Measurements from ENCODE around the gene PCDHGB6.
"Not testable (repeated sequence)": the region's sequence is repeated elsewhere in the genome, so short reads cannot be mapped to it uniquely, and the experiment has no call there.

The PCDHGB6 gene

GRCh38 chr5:141389153-141390042 is 18.4 kb upstream of the PCDHGB6 start:
- no peak for DNase-seq

GRCh38 chr5:141392429-141393198 is 15.2 kb upstream of the PCDHGB6 start, which contains the start of gene PCDHGA8:
Gene PCDHGA8 (plus strand): TSS chr5:141392633. CDS start chr5:141392814, 181 bp downstream.
- DNase-seq, result no peak

GRCh38 chr5:141393267-141393666 is 14.6 kb upstream of the PCDHGB6 start:
- DNase-seq, result no peak

- DNase-seq, result not testable (repeated sequence)
These were observed 13.2 kb upstream of the PCDHGB6 start for GRCh38 chr5:141394401-141395187.

- DNase-seq, result peak; percentile 53 to 75 (median 72)
These were observed 9.9 kb upstream of the PCDHGB6 start, which contains the start of gene PCDHGB5 for GRCh38 chr5:141397756-141398551. Gene PCDHGB5 (plus strand): TSS chr5:141397947. CDS start chr5:141398128, 181 bp downstream.

GRCh38 chr5:141398608-141399007 is 9.2 kb upstream of the PCDHGB6 start:
- DNase-seq, result no peak

- DNase-seq, result no peak
These were observed 8.1 kb upstream of the PCDHGB6 start for GRCh38 chr5:141399555-141400258.

- peak; percentile 34 to 47 (median 44) for DNase-seq
These were observed 5.1 kb upstream of the PCDHGB6 start, which contains the start of gene PCDHGA9 for GRCh38 chr5:141402553-141403243. Gene PCDHGA9 (plus strand): TSS chr5:141402778. CDS start chr5:141402953, 175 bp downstream.

- no peak for DNase-seq
These were observed 4.4 kb upstream of the PCDHGB6 start for GRCh38 chr5:141403387-141403786.

- no peak for DNase-seq
These were observed 1.9 kb downstream of the PCDHGB6 start for GRCh38 chr5:141409598-141410306.

- DNase-seq, result no peak
These were observed 3.8 kb downstream of the PCDHGB6 start for GRCh38 chr5:141411575-141411974.

GRCh38 chr5:141412854-141413539 is 5.2 kb downstream of the PCDHGB6 start, which contains the start of gene PCDHGA10:
Gene PCDHGA10 (plus strand): TSS chr5:141412987. CDS start chr5:141413176, 189 bp downstream.
- DNase-seq, result peak; percentile 77 to 79 (median 79)

GRCh38 chr5:141413540-141414069 is 5.8 kb downstream of the PCDHGB6 start:
- DNase-seq, result no peak

- not testable (repeated sequence) for DNase-seq
These were observed 6.9 kb downstream of the PCDHGB6 start for GRCh38 chr5:141414548-141415274.

- DNase-seq, result not testable (repeated sequence)
These were observed 7.4 kb downstream of the PCDHGB6 start for GRCh38 chr5:141415275-141415618.

GRCh38 chr5:141417494-141418172 is 9.8 kb downstream of the PCDHGB6 start, which contains the start of gene PCDHGB7:
Gene PCDHGB7 (plus strand): TSS chr5:141417677. CDS start chr5:141417860, 183 bp downstream.
- DNase-seq, result peak; percentile 87 to 94 (median 93)
